Epidermal melanocyte (primary cell): ENCODE results near the gene CKB.

Source experiments
- DNase-seq: peaks from one replicate; pipeline ENCODE4 v3.0.0; 2011; ENCODE audit warnings: low spot score; ENCODE audit not compliant: insufficient read length

The CKB gene

DNA sequence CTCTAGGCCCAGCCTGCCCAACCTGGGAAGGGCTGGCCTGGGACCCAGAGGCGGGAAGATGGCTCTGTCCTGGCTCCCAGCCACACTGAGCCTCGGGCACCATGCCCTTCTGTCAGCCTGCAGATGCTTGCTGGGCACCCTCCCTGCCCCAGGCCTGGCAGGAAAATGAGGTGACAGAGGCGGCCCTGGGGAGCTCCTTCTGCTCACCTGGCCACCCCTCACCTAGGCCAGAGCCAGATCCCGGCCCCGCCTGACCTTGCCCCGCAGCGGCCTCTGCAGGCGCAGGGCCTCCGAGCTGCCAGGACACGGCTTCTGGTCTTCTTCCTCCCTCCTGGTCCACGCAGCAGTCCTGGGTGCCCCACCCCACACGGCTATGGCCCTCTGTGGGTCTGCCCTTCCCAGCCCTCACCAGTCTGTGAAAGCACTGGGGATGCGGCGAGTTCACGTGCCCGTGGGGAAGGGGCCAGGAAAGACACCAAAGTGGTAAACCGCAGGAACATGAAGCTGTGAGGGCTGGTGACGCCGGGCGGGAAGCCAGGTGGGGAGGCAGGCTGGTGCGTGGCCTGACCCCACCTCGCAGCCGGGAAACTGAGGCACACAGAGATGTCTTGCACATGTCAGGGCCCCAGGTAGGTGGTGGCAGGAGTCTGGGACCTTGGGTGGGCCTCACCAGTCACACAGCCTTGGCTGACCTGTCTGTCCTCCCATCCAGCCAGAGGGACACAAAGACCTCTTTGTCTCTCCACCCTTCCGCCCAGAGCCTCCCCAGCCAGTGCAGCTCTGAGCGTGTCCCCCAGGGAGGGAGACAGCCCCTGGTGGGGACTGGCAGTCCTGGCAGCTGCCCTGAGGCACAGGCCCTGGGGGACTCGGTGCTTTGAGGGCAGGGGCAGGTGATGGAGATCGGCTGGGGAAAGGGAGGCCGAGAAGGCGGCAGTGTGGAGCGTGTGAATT, 27.0 kb upstream of the CKB start:
- DNase-seq: no peak

DNA sequence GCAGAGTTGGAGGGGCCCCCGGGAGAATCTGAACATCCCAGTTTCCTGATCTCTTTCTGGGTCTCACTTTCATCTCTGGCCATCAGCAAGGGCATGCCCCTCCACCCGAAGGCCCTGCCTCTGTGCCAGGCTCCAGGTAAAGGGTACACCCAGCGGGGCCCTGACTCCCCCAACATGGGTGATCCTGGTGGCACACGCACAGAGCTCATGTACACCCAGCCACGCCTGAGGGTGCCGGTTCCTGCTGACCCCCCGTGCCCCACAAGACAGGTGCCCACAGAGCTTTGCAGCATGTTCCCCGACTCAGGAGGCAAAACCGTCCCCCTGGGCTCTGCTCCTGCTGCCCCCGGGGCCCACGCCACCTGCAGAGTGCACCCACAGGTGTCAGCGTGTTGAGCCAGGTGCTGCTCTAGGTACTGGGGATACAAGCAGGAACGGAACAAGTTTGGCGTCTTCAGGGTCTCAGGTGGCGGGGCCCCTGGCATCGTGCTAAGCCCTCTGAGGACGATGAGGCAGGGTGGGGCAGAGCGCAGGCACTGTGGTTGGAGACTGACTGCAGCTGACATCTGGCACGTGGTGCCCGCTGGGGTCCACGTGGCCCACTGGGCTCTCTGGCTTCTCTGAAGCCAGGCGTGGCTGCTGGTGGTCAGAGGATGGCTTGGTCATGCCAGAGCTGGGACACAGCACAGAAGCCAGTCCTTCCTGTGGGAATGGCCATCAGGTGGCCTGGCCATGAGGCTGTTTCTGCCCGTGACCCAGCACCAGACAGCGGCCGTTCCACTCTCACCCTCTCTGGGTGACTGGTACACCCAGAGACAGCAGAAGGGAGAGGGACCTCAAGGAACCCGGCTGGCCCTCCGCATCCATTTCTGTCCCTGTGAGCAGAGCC, 26.1 kb upstream of the CKB start:
- DNase-seq: no peak

DNA sequence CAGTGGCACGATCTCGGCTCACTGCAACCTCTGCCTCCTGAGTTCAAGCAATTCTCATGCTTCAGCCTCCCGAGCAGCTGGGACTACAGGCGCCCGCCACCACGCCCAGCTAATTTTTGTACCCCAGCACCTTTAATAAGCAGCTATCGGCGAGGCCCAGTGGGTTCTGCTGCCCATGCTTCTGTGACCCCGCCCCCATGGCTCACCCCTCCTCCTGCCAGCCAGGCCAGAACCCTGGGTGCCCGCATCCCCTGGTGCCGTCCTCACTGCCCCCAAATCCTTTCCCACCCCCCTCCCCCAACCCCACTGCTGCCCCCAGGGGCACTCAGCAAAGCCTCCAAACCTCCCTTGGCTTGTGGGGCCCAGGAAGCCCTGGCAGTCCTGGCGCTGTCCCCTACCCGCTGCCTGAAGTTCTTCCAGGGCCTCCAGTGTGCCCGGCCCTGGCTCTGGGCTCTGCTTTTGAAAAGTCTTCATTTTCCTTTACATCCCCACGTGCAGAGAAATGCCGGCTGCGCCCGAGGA, 25.4 kb upstream of the CKB start:
- DNase-seq: no peak

DNA sequence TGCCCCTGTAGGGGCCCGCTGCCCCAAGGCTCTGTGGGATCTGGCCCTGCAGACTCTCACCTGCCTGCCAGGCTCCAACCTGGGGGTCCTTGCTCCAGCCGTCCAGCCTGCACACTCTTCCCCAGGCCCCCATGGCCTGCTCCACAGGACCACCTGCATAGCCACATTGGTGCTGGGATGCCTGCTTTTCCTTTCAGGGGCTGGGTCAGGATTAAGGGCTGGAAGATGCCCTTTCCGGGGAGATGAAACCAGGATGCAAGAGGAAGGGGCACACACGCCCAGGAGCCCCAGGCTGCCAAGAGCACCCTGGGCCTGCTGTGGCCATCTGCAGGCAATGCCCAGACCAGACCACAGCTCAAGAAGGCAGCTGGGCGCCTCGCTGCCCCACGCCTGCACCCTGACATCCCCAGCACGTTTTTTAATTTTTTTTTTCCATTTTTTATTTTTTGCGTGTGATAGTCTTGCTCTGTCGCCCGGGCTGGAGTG, 24.9 kb upstream of the CKB start:
- no peak for DNase-seq

DNA sequence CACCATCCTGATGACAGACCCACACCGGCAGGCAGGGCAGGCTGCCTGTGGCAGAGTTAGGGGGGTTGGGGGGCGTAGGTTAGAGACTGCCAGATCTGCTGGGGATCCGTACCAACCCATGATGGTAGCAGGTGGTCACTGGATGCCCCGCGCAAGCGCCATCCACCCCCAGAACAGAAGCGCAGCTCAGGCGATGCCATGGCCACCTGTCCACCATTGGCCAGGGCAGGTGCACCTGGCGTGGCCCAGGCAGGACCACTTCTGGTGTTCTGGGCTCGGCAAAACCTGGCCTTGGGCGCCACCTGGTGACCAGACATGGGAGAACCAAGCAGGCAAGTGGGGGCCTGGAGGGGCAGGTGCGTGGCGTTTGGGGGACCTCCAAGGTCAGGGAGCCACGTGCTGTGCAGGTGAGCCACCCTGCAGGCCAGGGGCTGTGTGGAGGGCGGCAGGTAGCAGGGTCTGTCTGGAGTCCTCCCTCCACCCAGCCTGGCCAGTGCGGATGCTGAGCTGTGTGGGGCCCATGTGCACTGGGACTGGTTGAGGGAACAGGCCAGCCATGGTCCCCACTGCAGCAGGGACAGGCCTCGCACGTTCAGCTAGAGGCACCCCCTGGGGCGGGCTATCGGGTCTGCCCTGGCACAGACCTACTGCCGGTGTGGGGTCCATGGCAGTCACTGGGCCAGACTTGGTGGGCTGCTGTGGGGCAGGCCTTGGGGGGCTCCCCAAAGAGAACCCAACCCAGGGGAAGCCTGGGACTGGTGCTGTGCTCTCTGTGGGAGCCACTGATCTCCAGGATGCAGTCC, 24.2 kb upstream of the CKB start:
- no peak for DNase-seq

DNA sequence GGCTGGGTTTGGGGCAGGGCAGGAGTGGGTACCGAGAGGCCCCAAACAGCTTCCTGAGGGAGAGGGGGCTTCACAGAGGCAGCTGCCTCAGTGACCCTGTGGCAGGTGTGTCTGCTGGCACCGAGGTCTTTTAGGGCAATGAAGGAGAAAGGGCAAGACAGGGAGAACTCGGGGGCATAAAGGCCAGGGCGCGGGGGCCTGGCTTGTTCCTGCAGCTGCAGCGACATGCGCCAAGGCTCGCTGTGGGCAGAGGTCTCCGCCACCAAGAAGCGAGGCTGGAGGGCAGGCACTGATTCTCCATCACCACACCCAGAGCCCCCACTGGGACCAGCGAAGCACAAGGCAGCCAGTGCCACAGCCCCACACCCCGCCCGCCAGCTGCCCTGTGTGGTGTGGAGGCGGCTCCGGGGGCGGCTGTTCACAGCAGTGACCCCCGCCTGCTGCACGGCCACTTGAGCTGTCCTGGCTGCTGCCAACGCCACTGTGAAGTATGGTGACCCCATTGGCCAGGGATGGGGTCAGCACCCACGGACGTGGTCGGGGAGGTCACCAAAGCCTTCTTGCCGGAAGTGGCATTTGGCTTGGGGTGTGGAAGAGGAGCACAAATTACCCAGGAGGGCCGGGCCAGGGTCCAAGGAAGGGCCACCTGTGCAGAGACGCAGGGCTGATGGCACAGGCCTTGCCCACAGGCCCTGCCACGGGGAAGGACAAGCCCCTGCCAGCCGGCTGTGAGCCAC, 23.5 kb upstream of the CKB start:
- DNase-seq: no peak

DNA sequence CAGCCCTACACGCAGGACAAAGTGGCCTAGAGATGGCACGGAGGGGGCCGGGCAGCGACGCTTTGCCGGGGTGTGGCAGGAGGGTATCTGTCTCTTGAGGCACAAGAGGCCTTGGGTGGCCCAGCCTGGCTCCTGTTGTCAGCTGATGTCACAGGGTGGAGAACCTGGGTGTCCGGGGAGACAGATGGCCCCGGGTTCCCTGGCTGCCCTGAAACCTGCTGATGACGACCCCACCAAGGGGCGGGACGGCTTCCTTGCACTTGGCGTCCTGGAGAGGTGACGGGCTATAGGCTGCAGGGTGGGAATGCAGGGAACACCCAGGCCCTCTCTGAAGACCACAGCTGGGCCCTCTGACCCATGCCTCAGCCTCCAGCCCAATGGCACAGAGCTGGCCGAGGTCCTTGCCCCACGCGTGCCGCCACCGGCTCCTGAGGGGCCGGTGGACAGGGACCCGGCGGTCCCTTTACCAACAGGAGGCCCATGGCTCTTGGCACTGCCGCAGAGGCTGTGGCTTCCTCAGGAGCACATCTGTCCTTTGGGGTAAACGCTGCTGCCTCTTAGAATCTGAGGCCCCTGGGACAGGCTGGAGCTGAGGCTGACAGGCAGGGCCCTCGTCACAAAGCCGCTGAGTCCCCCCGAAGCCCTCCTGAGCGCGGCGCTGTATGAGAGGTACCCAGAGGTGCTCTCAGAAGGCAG, 22.7 kb upstream of the CKB start:
- no peak for DNase-seq

DNA sequence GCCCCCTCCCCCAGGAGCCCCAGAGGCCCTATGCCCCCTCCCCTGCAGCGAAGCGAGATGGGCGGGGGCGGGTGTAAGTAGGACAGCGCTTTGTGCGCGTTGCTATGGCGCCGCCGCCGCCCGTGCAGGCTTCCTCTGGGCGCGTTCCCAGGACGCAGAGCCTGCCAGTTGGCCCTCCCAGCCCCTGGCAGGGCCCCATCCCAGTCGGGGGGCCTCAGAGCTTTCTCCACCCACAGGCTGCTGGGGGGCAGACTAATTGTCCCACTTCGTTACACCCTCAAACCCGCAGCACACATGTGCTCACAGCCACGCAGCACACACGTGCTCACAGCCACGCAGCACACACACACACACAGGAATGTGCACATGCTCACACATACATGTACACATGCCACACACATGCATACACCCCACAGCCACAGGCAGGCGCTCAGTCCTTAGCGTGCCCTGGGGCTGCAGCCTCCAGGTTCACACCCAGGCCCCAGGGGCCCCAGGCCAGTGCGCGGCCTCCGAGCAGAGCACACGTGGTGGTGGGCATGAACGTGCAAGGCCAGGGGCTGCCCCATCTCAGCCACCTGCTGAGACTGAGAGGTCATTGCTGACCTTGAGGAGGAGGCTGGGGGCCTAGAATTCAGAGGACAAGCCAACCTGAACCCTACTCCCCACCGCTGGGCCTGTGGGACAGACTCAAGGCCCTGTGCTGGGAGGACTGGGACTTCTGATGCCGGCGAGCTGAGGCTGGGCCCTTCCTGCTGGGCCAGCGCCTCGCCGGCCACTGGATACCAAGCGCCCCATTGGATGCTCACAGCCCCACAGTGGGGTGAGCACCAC, 22.0 kb upstream of the CKB start:
- no peak for DNase-seq

DNA sequence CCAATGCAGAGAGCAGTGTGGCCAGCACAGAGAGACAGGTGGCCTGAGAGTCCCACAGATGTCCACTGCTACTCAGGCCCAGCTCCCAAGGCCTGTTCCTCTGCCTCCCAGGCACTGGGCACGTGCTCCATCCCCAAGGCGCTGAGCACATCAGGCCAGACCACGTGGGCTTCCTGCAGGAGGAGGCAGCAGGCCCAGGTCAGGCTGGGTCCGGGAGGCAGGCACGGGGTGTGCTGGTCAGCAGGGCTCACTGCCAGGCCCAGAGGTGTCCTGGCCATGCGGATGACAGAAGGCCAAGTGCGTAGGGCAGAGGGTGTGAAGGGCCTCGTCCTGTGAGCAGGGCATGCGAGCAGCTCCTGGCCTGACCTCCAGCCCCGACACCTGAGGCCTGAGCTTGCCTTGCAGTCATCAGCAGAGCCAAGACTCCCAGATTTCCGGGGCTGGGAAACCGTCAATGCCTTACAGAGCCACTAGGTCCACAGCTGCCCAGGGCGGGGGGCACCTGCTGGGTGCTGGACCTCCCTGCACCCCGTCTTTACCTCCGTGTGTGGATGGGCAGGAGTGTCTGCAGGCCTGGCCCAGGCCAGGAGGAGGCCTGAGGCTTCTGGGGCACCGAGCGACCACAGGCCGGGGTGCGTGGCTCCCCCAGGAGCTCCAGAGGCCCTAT, 21.2 kb upstream of the CKB start:
- no peak for DNase-seq

DNA sequence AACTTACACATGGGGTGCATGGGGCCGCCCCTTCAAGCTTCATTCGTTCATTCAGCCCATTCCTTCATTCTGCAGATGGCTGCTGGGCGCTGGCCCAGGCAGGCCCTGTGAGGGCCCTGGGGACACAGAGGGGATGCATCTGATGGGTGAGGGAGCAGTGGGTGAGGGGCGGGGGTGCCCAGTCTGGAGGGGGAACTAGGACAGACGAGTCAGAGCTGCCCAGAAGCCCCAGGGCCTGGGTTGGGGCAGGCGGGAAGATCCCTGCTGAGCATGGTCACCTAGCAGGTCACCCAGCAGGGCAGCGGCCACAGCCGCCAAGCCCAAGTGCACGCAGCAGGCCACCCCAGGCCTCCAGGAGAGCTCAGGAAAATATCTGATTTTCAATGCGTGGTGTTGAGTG, 20.5 kb upstream of the CKB start:
- DNase-seq: no peak

DNA sequence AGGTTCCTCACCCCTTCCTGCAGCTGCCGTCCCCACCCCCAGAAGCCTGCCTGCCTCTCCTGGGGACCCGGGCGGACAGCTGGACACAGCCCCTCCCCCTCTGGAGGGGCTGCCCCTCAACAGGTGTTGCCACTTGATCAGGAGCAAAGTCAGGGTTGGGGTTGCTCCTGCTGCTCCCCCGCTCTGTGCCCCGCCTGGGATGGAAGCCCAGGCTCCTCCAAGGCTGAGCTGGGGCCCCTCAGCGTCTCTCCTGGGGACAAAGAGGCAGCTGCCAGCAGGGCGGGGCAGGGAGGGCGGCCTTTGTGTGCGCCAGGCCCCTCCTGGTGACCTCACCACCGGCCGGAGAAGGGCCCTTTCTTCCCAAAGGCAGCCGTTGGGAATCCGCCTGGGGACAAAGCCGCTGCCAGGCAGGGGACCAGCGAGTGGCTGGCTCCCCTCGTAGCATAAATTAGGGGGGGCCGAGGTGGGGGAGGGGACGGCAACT, 20.0 kb upstream of the CKB start:
- DNase-seq: peak; percentile 42

DNA sequence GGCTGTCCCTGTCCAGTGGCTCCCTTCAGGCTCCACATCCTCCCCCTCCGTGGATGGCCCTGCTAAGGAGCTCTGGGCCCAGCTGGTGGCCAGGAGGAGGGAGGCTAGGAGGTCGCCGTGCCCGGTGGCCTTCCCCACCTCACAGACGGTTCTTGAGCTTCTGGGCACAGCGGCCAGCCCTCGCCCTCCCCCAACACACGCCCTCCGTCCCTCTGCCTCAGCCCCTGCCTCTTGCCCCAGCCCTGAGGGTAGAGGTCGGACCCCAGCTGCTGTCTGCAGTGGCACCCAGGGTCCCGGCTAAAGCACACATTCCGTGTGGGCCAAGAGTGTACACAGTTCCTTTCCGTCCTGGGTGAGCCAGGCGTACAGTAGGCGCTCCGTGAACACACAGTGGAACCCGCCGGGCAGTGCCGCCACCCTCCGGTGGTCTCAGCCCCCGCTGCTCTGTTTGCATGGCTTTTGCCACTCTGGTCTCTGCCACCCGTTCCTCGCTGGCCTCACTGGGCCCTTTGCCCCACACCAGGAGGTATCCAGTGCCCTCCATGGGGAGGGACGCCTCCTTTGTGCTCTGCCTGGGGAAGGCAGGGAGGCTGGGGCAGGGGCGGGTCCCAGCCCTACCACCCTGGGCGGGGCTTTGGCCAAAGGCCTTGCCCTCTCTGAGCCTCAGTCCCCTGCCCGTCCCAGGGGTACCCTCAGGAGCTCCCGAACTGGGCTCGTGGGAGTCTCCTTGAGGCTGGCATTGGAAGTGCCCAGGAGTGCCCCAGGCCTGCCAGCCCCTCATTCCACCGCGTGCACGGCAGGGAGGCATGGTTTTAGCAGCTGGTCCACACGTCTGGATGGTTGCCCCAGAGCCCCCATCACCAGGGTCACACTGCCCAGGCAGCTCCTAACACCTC, 19.3 kb upstream of the CKB start:
- DNase-seq: no peak

DNA sequence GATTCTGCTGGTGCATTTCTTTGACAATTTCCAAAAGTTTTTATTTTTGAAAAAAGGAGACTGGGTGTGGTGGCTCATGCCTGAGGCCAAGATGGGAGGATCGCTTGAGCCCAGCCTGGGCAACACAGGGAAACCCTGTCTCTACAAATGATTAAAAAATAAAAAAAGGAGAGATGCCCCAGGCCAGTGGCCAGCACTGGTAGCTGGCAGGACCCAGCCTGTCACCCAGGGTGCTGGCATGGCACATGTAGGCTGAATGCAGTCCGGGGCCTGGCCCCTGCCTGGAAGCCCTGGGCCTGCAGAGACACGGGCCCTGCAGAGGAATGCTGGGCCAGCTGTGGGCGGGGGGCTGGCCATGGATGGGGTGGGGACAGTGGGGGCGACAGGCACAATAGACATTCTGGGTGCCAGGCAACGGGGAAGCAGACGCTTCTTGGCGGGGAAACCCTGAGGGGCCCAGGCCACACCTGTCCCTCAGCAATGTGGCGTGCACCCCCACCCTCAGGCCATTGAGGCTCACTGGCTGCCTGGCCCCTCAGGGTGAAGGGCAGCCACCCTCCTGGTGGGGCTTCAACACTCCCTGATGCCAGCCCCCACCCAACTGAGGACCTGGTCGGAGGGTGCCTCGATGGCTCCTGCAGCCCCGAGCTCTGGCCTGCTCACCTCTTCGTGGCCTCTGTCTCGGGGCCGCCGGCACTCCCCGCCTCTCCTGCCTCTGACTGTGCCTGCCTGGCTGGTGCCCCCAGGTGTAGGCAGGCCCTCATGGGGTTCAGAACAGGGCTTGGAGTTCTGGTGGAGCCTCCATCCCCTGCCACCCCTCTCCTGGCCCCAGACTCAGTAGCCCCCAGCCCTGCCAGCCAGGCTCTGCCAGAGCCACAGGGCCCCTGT, 18.4 kb upstream of the CKB start:
- peak; percentile 30 for DNase-seq

DNA sequence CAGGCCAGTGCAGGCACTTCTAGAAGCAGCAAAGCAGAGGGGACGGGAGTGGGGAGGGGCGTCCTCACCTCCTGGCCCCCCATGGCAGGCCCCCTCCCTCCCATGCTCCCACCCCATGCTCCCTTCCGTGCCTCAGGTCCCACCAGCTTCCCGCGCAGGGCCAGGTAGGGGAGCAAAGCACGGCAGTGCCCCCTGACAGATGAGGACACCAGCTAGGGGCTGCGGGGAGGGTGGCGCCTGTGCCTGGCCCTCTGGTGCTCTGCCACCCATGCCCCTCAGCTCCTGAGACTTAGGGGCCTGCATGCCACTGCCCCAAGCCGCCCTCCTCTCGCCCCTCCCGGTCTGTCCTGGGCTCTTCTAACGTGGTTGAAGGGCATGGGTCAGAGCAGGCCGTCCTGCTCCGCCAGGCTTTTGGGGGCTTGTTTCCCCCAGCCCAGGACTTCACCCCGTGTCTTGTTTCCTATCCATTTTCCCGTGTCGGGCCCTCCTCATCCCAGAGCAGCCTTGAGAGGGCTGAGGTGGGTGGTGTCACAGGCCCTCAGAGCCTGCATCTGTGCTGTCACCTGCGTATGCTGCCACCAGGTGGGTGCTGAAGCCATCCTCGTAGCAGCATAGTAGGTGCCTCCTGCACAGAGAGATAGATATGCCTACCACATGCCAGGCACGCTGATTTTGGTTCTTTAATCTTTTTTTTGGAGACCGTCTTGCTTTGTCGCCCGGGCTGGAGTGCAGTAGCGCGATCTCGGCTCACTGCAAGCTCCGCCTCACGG, 16.6 kb upstream of the CKB start:
- no peak for DNase-seq

DNA sequence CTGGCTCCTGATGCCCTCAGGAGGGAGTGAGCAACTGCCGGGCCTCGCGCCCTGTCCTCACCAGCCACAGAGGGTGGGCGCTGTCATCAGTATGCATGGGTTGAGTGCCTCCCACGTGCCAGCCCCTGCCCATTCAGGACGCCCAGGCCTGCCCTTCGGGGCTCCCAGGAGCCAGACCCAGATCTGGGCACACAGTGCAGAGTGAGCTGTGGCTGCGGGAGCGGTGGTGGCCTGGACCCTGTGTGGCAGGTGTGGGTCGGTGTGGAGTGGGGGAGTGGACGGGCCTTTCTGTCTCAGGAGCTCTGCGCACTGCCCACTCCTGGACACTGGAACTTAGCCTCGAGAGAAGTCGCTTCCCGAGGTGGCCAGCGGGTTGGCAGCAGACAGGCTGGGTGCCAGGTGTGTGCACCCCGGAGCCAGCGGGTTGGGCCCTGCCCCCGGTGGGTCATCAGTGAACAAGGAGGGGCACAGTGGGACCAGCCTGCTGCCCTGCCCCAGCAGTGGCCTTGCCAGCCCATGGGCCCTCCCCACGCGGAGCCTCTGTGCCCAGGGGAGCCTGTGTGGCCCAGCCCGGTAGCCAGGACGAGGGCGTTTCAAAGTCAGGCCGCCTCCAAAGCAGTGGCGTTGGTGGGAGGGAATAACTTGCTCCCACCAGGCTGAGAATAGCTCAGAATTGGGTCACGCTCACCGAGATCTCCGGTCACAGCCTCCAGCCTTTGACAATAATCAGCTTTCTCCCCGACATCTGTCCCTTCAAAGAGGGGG, 15.8 kb upstream of the CKB start:
- no peak for DNase-seq
